PC-9 (cell line): ENCODE measurements around the gene TNS1. TPM values are rescaled to one million over a fixed set of nuclear protein-coding genes. Genes with fewer than 3 reads are reported as not detected.

Source experiments
- BruUV-seq: library from RNA; stranded (reverse); fragments of 400-500 nt; replicated peaks from 2 replicates; lab custom pipeline; 2021; lab: Mats Ljungman, UMichigan
- CTCF ChIA-PET: fragments of 300-600 bp; sonication (Branson Sonifier 250); formaldehyde crosslinking; loops from one replicate; lab custom pipeline; 2022; ENCODE audit warnings: antibody characterized with exemption; lab: Charles Lee
- POLR2A ChIA-PET: fragments of 300-600 bp; sonication (Branson Sonifier 250); formaldehyde crosslinking; loops from one replicate; lab custom pipeline; 2022; ENCODE audit warnings: antibody characterized with exemption; ENCODE audit not compliant: unreplicated experiment; lab: Charles Lee
- DNase-seq, 2 experiments: peaks; one replicate each; pipeline versions ENCODE4 v3.0.0 to v3.0.0-alpha.2; 2015 to 2022; ENCODE audit warnings: mixed read lengths in 1 of 2
- H2AFZ ChIP-seq: fragments of 200-600 bp; sonication (generic); 2 replicates; pipeline ENCODE4 v1.8.1; 2017; ENCODE audit warnings: antibody characterized with exemption
- H3F3A ChIP-seq: fragments of 200-600 bp; sonication (generic); 2 replicates; pipeline ENCODE4 v1.8.1; 2017; ENCODE audit warnings: antibody characterized with exemption, mild to moderate bottlenecking, low read depth; ENCODE audit not compliant: insufficient read depth
- H3K27ac ChIP-seq: fragments of 200-600 bp; sonication (generic); 2 replicates; pipeline ENCODE4 v1.6.1; 2016; ENCODE audit warnings: mixed run types
- H3K27me3 ChIP-seq: fragments of 200-600 bp; sonication (generic); 2 replicates; pipeline ENCODE4 v1.6.1; 2016; ENCODE audit warnings: low read depth, mixed run types; ENCODE audit not compliant: insufficient read depth
- H3K36me3 ChIP-seq: fragments of 200-600 bp; sonication (generic); 2 replicates; pipeline ENCODE4 v1.6.1; 2016; ENCODE audit warnings: low read depth, mixed run types
- H3K4me1 ChIP-seq: fragments of 200-600 bp; sonication (generic); replicated peaks from 2 replicates; pipeline ENCODE4 v1.6.1; 2016; ENCODE audit warnings: mixed run types; ENCODE audit not compliant: insufficient read depth
- H3K4me2 ChIP-seq: fragments of 200-600 bp; sonication (generic); 2 replicates; pipeline ENCODE4 v1.6.1; 2017; ENCODE audit warnings: mixed run types
- H3K4me3 ChIP-seq: fragments of 200-600 bp; sonication (generic); 2 replicates; pipeline ENCODE4 v1.6.1; 2016; ENCODE audit warnings: mixed run types
- H3K79me2 ChIP-seq: fragments of 200-600 bp; sonication (generic); 2 replicates; pipeline ENCODE4 v1.6.1; 2017; ENCODE audit warnings: low read depth, mixed run types
- H3K9me2 ChIP-seq: fragments of 200-600 bp; sonication (generic); 2 replicates; pipeline ENCODE4 v1.8.1; 2017; ENCODE audit warnings: mild to moderate bottlenecking; ENCODE audit not compliant: insufficient read depth
- H3K9me3 ChIP-seq: fragments of 200-600 bp; sonication (generic); 2 replicates; pipeline ENCODE4 v1.8.1; 2016; ENCODE audit warnings: low read depth; ENCODE audit not compliant: insufficient read depth
- H4K20me1 ChIP-seq: fragments of 200-600 bp; sonication (generic); 2 replicates; pipeline ENCODE4 v1.8.1; 2017; ENCODE audit not compliant: insufficient read depth
- EZH2 ChIP-seq: fragments of 200-600 bp; sonication (generic); IDR thresholded peaks from 2 replicates; pipeline ENCODE4 v1.8.0; 2017; ENCODE audit warnings: antibody characterized with exemption, low read depth
- intact Hi-C: fragments of 100-400 bp; cut with micrococcal nuclease; formaldehyde crosslinking; loops from one replicate; pipeline ENCODE4 v1.10.0; 2022; ENCODE audit not compliant: unreplicated experiment
- total RNA-seq: library from RNA; stranded (reverse); gene quantifications from 2 replicates; pipeline ENCODE4 v1.2.3, GENCODE V29; 2021
- TF ChIP-seq, protein P1 (sequence below): fragments of 200-600 bp; sonication (generic); conservative IDR thresholded peaks from 2 replicates; pipeline ENCODE4 v1.6.1; 2017; ENCODE audit warnings: mixed run types, antibody characterized with exemption, mild to moderate bottlenecking, moderate library complexity

Gene TNS1
- total RNA-seq, 1 experiment from 2014 or later, result 5.5 TPM

DNA sequence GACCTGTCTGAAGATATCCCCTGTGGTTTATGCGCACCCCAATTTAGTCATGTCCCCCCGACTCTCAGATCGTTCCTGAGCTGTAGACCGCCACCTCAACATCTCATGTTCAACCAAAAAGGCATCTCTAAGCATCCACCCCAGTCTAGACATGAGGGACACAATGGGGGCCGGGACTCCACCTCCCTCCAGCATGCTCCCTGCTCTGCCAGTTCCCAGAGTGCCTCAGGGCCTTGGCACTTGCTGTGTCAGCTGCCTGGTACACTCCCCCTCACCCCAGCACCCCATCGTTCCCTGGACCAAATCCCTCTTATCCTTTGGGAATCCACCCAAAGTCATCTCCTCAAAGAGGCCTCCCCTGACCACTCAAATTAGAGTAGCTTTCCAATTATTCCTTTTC, 22.2 kb downstream of the TNS1 start:
- H3K9me3 ChIP-seq, result no peaks in the 10 kb centered on the region
- H4K20me1 ChIP-seq, result no peaks in the 10 kb centered on the region
- POLR2A ChIA-PET, result no interaction called here
- no peak for DNase-seq
- no peak overlapping the region for H3K27ac ChIP-seq
- BruUV-seq, result no TSS peak
- H3K4me1 ChIP-seq, result no peaks in the 10 kb centered on the region
- H3K27me3 ChIP-seq, result peaks cover 17% of the 10 kb centered on the region
- no peak overlapping the region for H3K4me3 ChIP-seq
- H3F3A ChIP-seq, result no peaks in the 10 kb centered on the region
- no peak for TF ChIP-seq EZH2
- TF ChIP-seq, protein P1, sequence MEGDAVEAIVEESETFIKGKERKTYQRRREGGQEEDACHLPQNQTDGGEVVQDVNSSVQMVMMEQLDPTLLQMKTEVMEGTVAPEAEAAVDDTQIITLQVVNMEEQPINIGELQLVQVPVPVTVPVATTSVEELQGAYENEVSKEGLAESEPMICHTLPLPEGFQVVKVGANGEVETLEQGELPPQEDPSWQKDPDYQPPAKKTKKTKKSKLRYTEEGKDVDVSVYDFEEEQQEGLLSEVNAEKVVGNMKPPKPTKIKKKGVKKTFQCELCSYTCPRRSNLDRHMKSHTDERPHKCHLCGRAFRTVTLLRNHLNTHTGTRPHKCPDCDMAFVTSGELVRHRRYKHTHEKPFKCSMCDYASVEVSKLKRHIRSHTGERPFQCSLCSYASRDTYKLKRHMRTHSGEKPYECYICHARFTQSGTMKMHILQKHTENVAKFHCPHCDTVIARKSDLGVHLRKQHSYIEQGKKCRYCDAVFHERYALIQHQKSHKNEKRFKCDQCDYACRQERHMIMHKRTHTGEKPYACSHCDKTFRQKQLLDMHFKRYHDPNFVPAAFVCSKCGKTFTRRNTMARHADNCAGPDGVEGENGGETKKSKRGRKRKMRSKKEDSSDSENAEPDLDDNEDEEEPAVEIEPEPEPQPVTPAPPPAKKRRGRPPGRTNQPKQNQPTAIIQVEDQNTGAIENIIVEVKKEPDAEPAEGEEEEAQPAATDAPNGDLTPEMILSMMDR, result no peak
- no peak overlapping the region for H3K4me2 ChIP-seq
- no peak overlapping the region for H2AFZ ChIP-seq
- intact Hi-C loops, result no loop called here
- no peaks in the 10 kb centered on the region for H3K9me2 ChIP-seq
- H3K36me3 ChIP-seq, result no peaks in the 10 kb centered on the region
- CTCF ChIA-PET, result interaction anchor here (0.7 kb wide), 1 partner anchor 792 kb away, joined by 3 read pairs; no protein-coding TSS in a partner anchor
- no peaks in the 10 kb centered on the region for H3K79me2 ChIP-seq

DNA sequence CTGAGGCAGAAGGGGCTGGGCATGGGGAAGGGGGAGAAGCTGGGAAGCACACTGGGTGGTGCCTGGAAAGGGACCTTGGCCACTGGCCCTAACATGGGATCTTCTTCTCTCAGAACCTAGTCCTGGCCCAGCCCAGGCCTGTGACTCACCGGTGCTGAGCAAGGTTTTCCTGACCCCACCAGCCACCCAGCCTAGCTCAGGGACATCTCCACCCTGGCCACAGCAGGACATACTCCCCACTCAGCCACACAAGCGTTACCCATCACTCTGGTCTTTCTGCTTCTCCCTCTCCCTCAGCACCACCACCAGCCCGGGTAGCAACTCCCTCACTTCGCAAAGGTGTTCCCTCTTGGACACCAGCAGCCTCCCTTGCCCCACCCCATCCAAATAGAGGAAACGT, 22.8 kb downstream of the TNS1 start:
- Histone ChIP-seq H3F3A (no peaks in the 10 kb centered on the region), H3K27ac (no peak overlapping the region), H3K9me3 (no peaks in the 10 kb centered on the region), H3K4me1 (no peaks in the 10 kb centered on the region), H3K4me2 (no peak overlapping the region), H3K36me3 (no peaks in the 10 kb centered on the region), H3K4me3 (no peak overlapping the region), H4K20me1 (no peaks in the 10 kb centered on the region), H2AFZ (no peak overlapping the region), H3K79me2 (no peaks in the 10 kb centered on the region), H3K9me2 (no peaks in the 10 kb centered on the region), H3K27me3 (peaks cover 17% of the 10 kb centered on the region)
- no peak for DNase-seq
- intact Hi-C loops, result no loop called here
- POLR2A ChIA-PET, result no interaction called here
- CTCF ChIA-PET, result interaction anchor here (0.6 kb wide), 1 partner anchor 1454 kb away, joined by 3 read pairs; no protein-coding TSS in a partner anchor
- TF ChIP-seq, protein P1, result no peak
- TF ChIP-seq EZH2, result no peak
- no TSS peak for BruUV-seq

DNA sequence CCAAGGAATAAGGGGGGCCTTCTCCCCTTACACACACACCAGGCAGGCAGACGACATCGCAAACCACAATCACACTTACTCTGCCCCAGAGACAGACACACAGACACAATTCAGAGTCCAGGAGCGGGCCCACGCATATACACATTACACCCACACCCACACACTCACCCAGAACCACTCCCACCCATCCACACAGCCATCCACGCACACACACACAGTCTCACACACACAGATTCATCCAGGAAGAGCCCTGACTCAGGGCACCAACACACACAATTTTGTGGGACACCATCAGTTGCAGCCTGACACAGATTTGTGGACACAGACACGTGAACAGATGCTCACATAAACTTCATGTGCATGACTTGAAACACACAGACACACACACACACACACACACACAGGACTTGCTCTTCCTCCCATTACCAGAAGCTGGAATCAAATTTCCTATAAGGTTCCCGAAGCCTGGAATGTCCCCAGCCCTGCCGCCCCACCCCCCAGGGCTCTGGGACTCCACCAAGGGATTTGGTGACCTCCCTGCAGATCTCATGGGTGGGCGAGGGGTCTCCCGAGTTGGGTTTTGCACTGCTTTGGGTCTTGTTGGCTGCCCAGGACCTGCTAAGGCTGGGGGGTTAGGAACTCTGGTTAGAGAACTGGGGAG, 23.5 kb downstream of the TNS1 start:
- no peak overlapping the region for H3K27ac ChIP-seq
- no peak overlapping the region for H3K4me3 ChIP-seq
- H3K4me2 ChIP-seq, result peak overlapping the region; percentile 34; the same call in 1 of the 2 replicates
- H3K36me3 ChIP-seq, result no peaks in the 10 kb centered on the region
- no peaks in the 10 kb centered on the region for H3F3A ChIP-seq
- H4K20me1 ChIP-seq, result no peaks in the 10 kb centered on the region
- no peak overlapping the region for H2AFZ ChIP-seq
- peaks cover 22% of the 10 kb centered on the region for H3K27me3 ChIP-seq
- BruUV-seq, result no TSS peak
- ChIA-PET CTCF (interaction anchor here (0.6 kb wide), 1 partner anchor 1453 kb away, joined by 3 read pairs; no protein-coding TSS in a partner anchor), POLR2A (no interaction called here)
- no peak for DNase-seq
- no peaks in the 10 kb centered on the region for H3K79me2 ChIP-seq
- no peaks in the 10 kb centered on the region for H3K4me1 ChIP-seq
- TF ChIP-seq, protein P1, result no peak
- TF ChIP-seq EZH2, result no peak
- H3K9me3 ChIP-seq, result no peaks in the 10 kb centered on the region
- no peaks in the 10 kb centered on the region for H3K9me2 ChIP-seq
- intact Hi-C loops, result loop anchor here (2.0 kb wide), 1 partner anchor 18 kb away; no protein-coding TSS in a partner anchor
